Testis (tissue), 3 donors: ENCODE results near the gene FAM124A. TPM values are rescaled to one million over a fixed set of nuclear protein-coding genes. Genes with fewer than 3 reads are reported as not detected.

ENCODE experiments used
- DNase-seq: peaks from one replicate; pipeline ENCODE4 v3.0.0-alpha.2; 2019
- H3K27ac ChIP-seq, 2 donors: fragments of 200-600 bp; sonication (generic); one replicate each; pipeline ENCODE4 v1.5.1; 2019
- H3K27me3 ChIP-seq: fragments of 200-600 bp; sonication (generic); one replicate; pipeline ENCODE4 v1.5.1; 2019
- H3K36me3 ChIP-seq: fragments of 200-600 bp; sonication (generic); one replicate; pipeline ENCODE4 v1.5.1; 2017; ENCODE audit warnings: low read depth; ENCODE audit errors: missing control alignments
- H3K4me1 ChIP-seq: fragments of 200-600 bp; sonication (generic); one replicate; pipeline ENCODE4 v1.5.1; 2019
- H3K4me3 ChIP-seq, 2 donors: fragments of 200-600 bp; sonication (generic); one replicate each; pipeline ENCODE4 v1.5.1; 2017 to 2019
- H3K9me3 ChIP-seq: fragments of 200-600 bp; sonication (generic); one replicate; pipeline ENCODE4 v1.5.1; 2017
- CTCF ChIP-seq, 3 experiments: fragments of 450-650 bp in 2 of 3; fragments of 200-600 bp in 1 of 3; sonication (generic) in 1 of 3; IDR thresholded peaks; one replicate each; pipeline ENCODE4 v1.5.1; 2016 to 2019; ENCODE audit warnings: antibody characterized with exemption in 3 of 3, mild to moderate bottlenecking in 2 of 3, moderate library complexity in 1 of 3
- POLR2A ChIP-seq: fragments of 450-650 bp; IDR thresholded peaks from one replicate; pipeline ENCODE4 v1.6.1; 2017; ENCODE audit warnings: antibody characterized with exemption, mild to moderate bottlenecking, moderate library complexity
- WGBS, 2 donors: methylation state at CpG; one replicate each; pipeline ENCODE4 v1.1.5; 2018; 5-methylcytosine and 5-hydroxymethylcytosine counted together
- intact Hi-C: fragments of 100-400 bp; cut with DNase I; formaldehyde crosslinking; loops from one replicate; pipeline ENCODE4 v1.15.1; 2023; ENCODE audit warnings: low total_unique reads
- polyA plus RNA-seq: library from polyadenylated mRNA; stranded (reverse); fragments of 350-450 nt; fragmentation: Illumina TruSeq; extraction: RNeasy Lipid Tissue Mini Kit (QIAGEN cat#74804); gene quantifications from one replicate; pipeline ENCODE4 v1.2.3, GENCODE V29; 2014; ENCODE audit warnings: low read depth, low replicate concordance; ENCODE audit not compliant: insufficient read depth
- total RNA-seq, 2 donors: library from RNA; depleted of rRNA; stranded (reverse); fragments of >200 nt; gene quantifications; one replicate each; pipeline ENCODE4 v1.2.3, GENCODE V29; 2016

FAM124A gene
- total and polyA plus RNA-seq, 3 donors from 2014 or later: 2.7 to 3.4 (median 3.0) TPM

- no peaks in the 10 kb centered on the region for H3K36me3 ChIP-seq
- TF ChIP-seq POLR2A: no peak
- TF ChIP-seq CTCF (IDR thresholded peaks at IDR 0.05): no peak
- H3K9me3 ChIP-seq: no peaks in the 10 kb centered on the region
- H3K27me3 ChIP-seq: no peaks in the 10 kb centered on the region
- intact Hi-C loops: no loop called here
- H3K4me1 ChIP-seq: no peaks in the 10 kb centered on the region
- no peak overlapping the region for H3K27ac ChIP-seq
- WGBS, 2 donors: 52 to 56% methylated on average over 2 of the region's 2 CpGs
- no peak overlapping the region for H3K4me3 ChIP-seq
- DNase-seq: no peak
Measured at GRCh38 chr13:51212758-51213157, 9.4 kb upstream of the FAM124A start.

- H3K4me1 ChIP-seq: no peaks in the 10 kb centered on the region
- no peaks in the 10 kb centered on the region for H3K27me3 ChIP-seq
- DNase-seq: no peak
- no peak overlapping the region for H3K4me3 ChIP-seq
- TF ChIP-seq CTCF (IDR thresholded peaks at IDR 0.05) (no peak), POLR2A (no peak)
- intact Hi-C loops: no loop called here
- WGBS, 2 donors: 39 to 53% methylated on average over 6 of the region's 6 CpGs
- H3K36me3 ChIP-seq: no peaks in the 10 kb centered on the region
- no peaks in the 10 kb centered on the region for H3K9me3 ChIP-seq
- H3K27ac ChIP-seq: no peak overlapping the region
Measured at GRCh38 chr13:51213173-51213728, 8.9 kb upstream of the FAM124A start.

- intact Hi-C loops: no loop called here
- TF ChIP-seq CTCF (IDR thresholded peaks at IDR 0.05) (no peak), POLR2A (no peak)
- 76 to 80% methylated on average over 4 of the region's 4 CpGs for WGBS, 2 donors
- Histone ChIP-seq H3K4me1 (no peaks in the 10 kb centered on the region), H3K36me3 (no peaks in the 10 kb centered on the region), H3K4me3 (no peak overlapping the region), H3K9me3 (no peaks in the 10 kb centered on the region), H3K27ac (no peak overlapping the region), H3K27me3 (no peaks in the 10 kb centered on the region)
- DNase-seq: no peak
Measured at GRCh38 chr13:51218626-51219025, 3.6 kb upstream of the FAM124A start.

- intact Hi-C loops: no loop called here
- Histone ChIP-seq H3K4me1 (no peaks in the 10 kb centered on the region), H3K27me3 (no peaks in the 10 kb centered on the region), H3K9me3 (no peaks in the 10 kb centered on the region), H3K36me3 (no peaks in the 10 kb centered on the region), H3K4me3 (no peak overlapping the region), H3K27ac (no peak overlapping the region)
- TF ChIP-seq CTCF (IDR thresholded peaks at IDR 0.05) (no peak), POLR2A (no peak)
- DNase-seq: no peak
- 75 to 90% methylated on average over 2 of the region's 2 CpGs for WGBS, 2 donors
Measured at GRCh38 chr13:51220706-51221105, 1.5 kb upstream of the FAM124A start.

GRCh38 chr13:51221108-51221507, 1.1 kb upstream of the FAM124A start:
- no peak for DNase-seq
- no peaks in the 10 kb centered on the region for H3K4me1 ChIP-seq
- H3K4me3 ChIP-seq: peak overlapping the region; percentile 65 to 69
- 51 to 53% methylated on average over 4 of the region's 4 CpGs for WGBS, 2 donors
- H3K36me3 ChIP-seq: no peaks in the 10 kb centered on the region
- H3K27ac ChIP-seq: no peak overlapping the region
- no peak for TF ChIP-seq CTCF (IDR thresholded peaks at IDR 0.05)
- TF ChIP-seq POLR2A: no peak
- no peaks in the 10 kb centered on the region for H3K27me3 ChIP-seq
- H3K9me3 ChIP-seq: no peaks in the 10 kb centered on the region
- intact Hi-C loops: no loop called here
